ENCODE data around the gene CDA. TPM values are rescaled to one million over a fixed set of nuclear protein-coding genes. Genes with fewer than 3 reads are reported as not detected.
A peak's percentile ranks its signal among the peaks of the same experiment; 100 is the strongest.

CDA gene
- total RNA-seq (2021), result 6.5 and 7.0 TPM in 2 replicates
- long read RNA-seq, transcript CDA-201 (4 exons, 963 nt), result major isoform, 8 of 11 reads
- long read RNA-seq, partial matches to known transcripts, result 0 of 11 reads
- long read RNA-seq, other reads (novel, unspliced or antisense), result 1 of 11 reads

DNA sequence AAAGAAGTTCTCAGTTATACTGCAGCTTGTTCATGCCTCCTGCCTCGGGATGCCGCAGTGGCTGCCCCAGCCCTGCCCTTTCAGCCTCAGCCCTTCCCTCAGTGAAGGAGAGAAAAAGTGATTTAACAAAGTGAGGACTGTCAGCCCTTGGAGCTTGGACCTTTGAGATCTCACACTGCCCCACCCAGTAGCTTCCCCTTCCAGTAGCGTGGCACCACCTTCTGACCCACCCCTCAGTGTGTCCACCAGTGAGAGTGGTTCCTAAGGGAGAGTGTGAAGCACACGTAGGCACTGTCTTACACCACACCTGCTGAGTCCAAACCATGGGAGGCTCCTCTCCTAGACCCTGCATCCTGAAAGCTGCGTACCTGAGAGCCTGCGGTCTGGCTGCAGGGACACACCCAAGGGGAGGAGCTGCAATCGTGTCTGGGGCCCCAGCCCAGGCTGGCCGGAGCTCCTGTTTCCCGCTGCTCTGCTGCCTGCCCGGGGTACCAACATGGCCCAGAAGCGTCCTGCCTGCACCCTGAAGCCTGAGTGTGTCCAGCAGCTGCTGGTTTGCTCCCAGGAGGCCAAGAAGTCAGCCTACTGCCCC, at the start of gene CDA:
TSS of gene CDA (plus strand) at position 464 of the 592 bp plus-strand sequence. CDS start at position 497, 33 bp downstream.
- Histone ChIP-seq H2BK5ac (ENCODE audit: insufficient read length, low read length) (no peak within 1 kb of the TSS), H3T11ph (ENCODE audit: low read length) (no peak within 1 kb of the TSS), H3K9ac (ENCODE audit: extremely low read depth, insufficient read length, low read length) (no peak within 1 kb of the TSS), H4K91ac (ENCODE audit: insufficient read length, low read depth, low read length) (no peak within 1 kb of the TSS), H3K79me1 (ENCODE audit: insufficient read depth, low read depth, low read length, poor library complexity, severe bottlenecking) (no peaks in the 10 kb centered on the region), H2BK12ac (ENCODE audit: insufficient read length, low read depth, low read length) (no peak within 1 kb of the TSS), H2BK120ac (ENCODE audit: low read depth, low read length, poor library complexity, severe bottlenecking) (no peak within 1 kb of the TSS), H3K18ac (ENCODE audit: insufficient read length, low read depth, low read length) (peak within 1 kb of the TSS; percentile 15), H3K4ac (ENCODE audit: low read depth, low read length) (no peak within 1 kb of the TSS), H4K5ac (ENCODE audit: insufficient read length, low read depth, low read length) (no peak within 1 kb of the TSS), H2BK20ac (ENCODE audit: low read depth, low read length, poor library complexity, severe bottlenecking) (no peak within 1 kb of the TSS), H2AK5ac (ENCODE audit: insufficient read length, low read length) (no peak within 1 kb of the TSS), H2BK15ac (ENCODE audit: low read depth, low read length) (no peak within 1 kb of the TSS), H3K79me2 (ENCODE audit: insufficient read depth, low read length) (no peaks in the 10 kb centered on the region), H4K8ac (replicated peaks; ENCODE audit: insufficient read length, low read depth, low read length) (no peak within 1 kb of the TSS), H4K20me1 (ENCODE audit: control insufficient read depth, insufficient read depth, insufficient read length) (peaks cover 2% of the 10 kb centered on the region), H3K23ac (ENCODE audit: insufficient read length, low read depth, low read length) (no peak within 1 kb of the TSS), H3K14ac (ENCODE audit: insufficient read depth, low read length) (peak within 1 kb of the TSS; percentile 17; the same call in 1 of the 2 replicates), H3K9me3 (ENCODE audit: control insufficient read depth, low read depth, low read length) (no peaks in the 10 kb centered on the region), H3K27me3 (ENCODE audit: insufficient read depth, low read length) (no peaks in the 10 kb centered on the region), H3K23me2 (ENCODE audit: insufficient read length, low read depth, low read length, poor library complexity, severe bottlenecking) (no peaks in the 10 kb centered on the region), H3K56ac (ENCODE audit: insufficient read length, low read depth, low read length) (no peak within 1 kb of the TSS), H2AFZ (ENCODE audit: low read length) (no peak within 1 kb of the TSS), H3K27ac (ENCODE audit: insufficient read length, low read depth, low read length) (no peak within 1 kb of the TSS), H3K4me1 (ENCODE audit: insufficient read depth, low read length) (no peaks in the 10 kb centered on the region), H3K4me2 (ENCODE audit: insufficient read depth, insufficient read length, low read length) (peak within 1 kb of the TSS; percentile 24)
- peak within 1 kb of the TSS in 1 of 3 experiments; percentile 40; a peak in 1 of 7 replicates for H3K27ac Mint-ChIP-seq
- TF ChIP-seq, protein P1, sequence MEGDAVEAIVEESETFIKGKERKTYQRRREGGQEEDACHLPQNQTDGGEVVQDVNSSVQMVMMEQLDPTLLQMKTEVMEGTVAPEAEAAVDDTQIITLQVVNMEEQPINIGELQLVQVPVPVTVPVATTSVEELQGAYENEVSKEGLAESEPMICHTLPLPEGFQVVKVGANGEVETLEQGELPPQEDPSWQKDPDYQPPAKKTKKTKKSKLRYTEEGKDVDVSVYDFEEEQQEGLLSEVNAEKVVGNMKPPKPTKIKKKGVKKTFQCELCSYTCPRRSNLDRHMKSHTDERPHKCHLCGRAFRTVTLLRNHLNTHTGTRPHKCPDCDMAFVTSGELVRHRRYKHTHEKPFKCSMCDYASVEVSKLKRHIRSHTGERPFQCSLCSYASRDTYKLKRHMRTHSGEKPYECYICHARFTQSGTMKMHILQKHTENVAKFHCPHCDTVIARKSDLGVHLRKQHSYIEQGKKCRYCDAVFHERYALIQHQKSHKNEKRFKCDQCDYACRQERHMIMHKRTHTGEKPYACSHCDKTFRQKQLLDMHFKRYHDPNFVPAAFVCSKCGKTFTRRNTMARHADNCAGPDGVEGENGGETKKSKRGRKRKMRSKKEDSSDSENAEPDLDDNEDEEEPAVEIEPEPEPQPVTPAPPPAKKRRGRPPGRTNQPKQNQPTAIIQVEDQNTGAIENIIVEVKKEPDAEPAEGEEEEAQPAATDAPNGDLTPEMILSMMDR (conservative IDR thresholded peaks at IDR 0.05), result no peak
- peaks cover 13% of the 10 kb centered on the region for H3K27me3 Mint-ChIP-seq (ENCODE audit: low read depth)
- peak within 1 kb of the TSS; percentile 34 to 66 for H3K4me3 Mint-ChIP-seq
- no peaks in the 10 kb centered on the region; a peak in 1 of 7 replicates for H3K36me3 Mint-ChIP-seq (ENCODE audit: insufficient read depth in 1 of 3, low read depth in 3 of 3)
- H3K9me3 Mint-ChIP-seq, result no peaks in the 10 kb centered on the region; a peak in 2 of 5 replicates
- H3K4me1 Mint-ChIP-seq, result peaks cover 26 to 30% of the 10 kb centered on the region in 2 experiments
- DNase-seq, result peak; percentile 78
- WGBS (ENCODE audit: extremely low coverage, insufficient read length, low lambda C conversion rate), result no CpG with 5 or more reads among the region's 11 CpGs

All from H9 (cell line).